GM12878 (cell line): Measurements from ENCODE around the gene MRPS18A. TPM values are rescaled to one million over a fixed set of nuclear protein-coding genes. Genes with fewer than 3 reads are reported as not detected.

Experiments used
- ATAC-seq: fragments of 200-7000 bp; cut with Tn5 transposase; 3 replicates; pipeline ENCODE4 v1.9.1; 2020; ENCODE audit warnings: mild to moderate bottlenecking, moderate library complexity
- BruUV-seq: library from RNA; stranded (reverse); fragments of 400-500 nt; replicated peaks from 2 replicates; lab custom pipeline; 2021; lab: Mats Ljungman, UMichigan
- CTCF ChIA-PET: fragments of 300-600 bp; sonication (Branson Sonifier 250); formaldehyde crosslinking; extraction: SDS; loops from one replicate; lab custom pipeline; 2021; ENCODE audit warnings: inconsistent platforms; lab: Yijun Ruan, JAX
- POLR2A ChIA-PET: fragments of 350-600 bp; formaldehyde crosslinking; extraction: SDS; loops from one replicate; lab custom pipeline; 2021; ENCODE audit warnings: inconsistent platforms; lab: Charles Lee
- RAD21 ChIA-PET: fragments of 300-600 bp; sonication (Branson Sonifier 250); formaldehyde crosslinking; loops from one replicate; lab custom pipeline; 2023; ENCODE audit warnings: antibody characterized with exemption; ENCODE audit not compliant: unreplicated experiment; lab: Charles Lee
- SMC1A ChIA-PET: fragments of 300-600 bp; sonication (Branson Sonifier 250); formaldehyde crosslinking; loops from one replicate; lab custom pipeline; 2023; ENCODE audit not compliant: unreplicated experiment, uncharacterized antibody; lab: Charles Lee
- DNase-seq: peaks from one replicate; pipeline ENCODE4 v3.0.0-alpha.2; 2011; ENCODE audit warnings: low read depth, low spot score
- FAIRE-seq: peaks from 3 replicates; lab custom pipeline; 2011; peaks lifted over from hg19 to GRCh38; lab: Jason Lieb, UNC
- H2AFZ ChIP-seq: 2 replicates; pipeline ENCODE4 v1.6.0; 2011; ENCODE audit warnings: low read depth, low read length, control low read depth; ENCODE audit not compliant: control insufficient read depth
- H3K27ac ChIP-seq: 2 replicates; pipeline ENCODE4 v1.5.1; 2011; ENCODE audit warnings: control low read depth; ENCODE audit not compliant: control insufficient read depth, insufficient read depth
- H3K27me3 ChIP-seq, 2 experiments: replicated peaks in 1 of 2; 2 replicates each; pipeline versions ENCODE4 v1.6.0 to v1.6.1; 2011; ENCODE audit warnings: low read length in 1 of 2; ENCODE audit not compliant: control insufficient read depth in 2 of 2, insufficient read depth in 2 of 2
- H3K36me3 ChIP-seq, 2 experiments: 2 replicates each; pipeline ENCODE4 v1.5.1; 2011; ENCODE audit warnings: low read length in 1 of 2; ENCODE audit not compliant: control insufficient read depth in 2 of 2, insufficient read depth in 2 of 2
- H3K4me1 ChIP-seq: 2 replicates; pipeline ENCODE4 v1.6.1; 2011; ENCODE audit warnings: mild to moderate bottlenecking, low read length, moderate library complexity, mixed read lengths; ENCODE audit not compliant: control insufficient read depth, insufficient read depth
- H3K4me2 ChIP-seq: 2 replicates; pipeline ENCODE4 v1.6.0; 2011; ENCODE audit warnings: control low read depth; ENCODE audit not compliant: control insufficient read depth, insufficient read depth
- H3K4me3 ChIP-seq: fragments of 200-600 bp; sonication (generic); 2 replicates; pipeline ENCODE4 v1.5.1; 2016
- H3K79me2 ChIP-seq: 2 replicates; pipeline ENCODE4 v1.6.0; 2011; ENCODE audit warnings: low read length; ENCODE audit not compliant: control insufficient read depth, insufficient read depth
- H3K9ac ChIP-seq: 2 replicates; pipeline ENCODE4 v1.8.0; 2011; ENCODE audit warnings: low read length, control low read depth, mixed read lengths; ENCODE audit not compliant: control insufficient read depth, insufficient read depth
- H3K9me3 ChIP-seq: replicated peaks from 3 replicates; pipeline ENCODE4 v1.5.1; 2011; ENCODE audit warnings: mild to moderate bottlenecking, low read length; ENCODE audit not compliant: control insufficient read depth, insufficient read depth
- H4K20me1 ChIP-seq: 2 replicates; pipeline ENCODE4 v1.6.0; 2011; ENCODE audit not compliant: control insufficient read depth, insufficient read depth
- BCLAF1 ChIP-seq: fragments of 450-650 bp; IDR thresholded peaks from 2 replicates; pipeline ENCODE4 v1.6.1; 2017; ENCODE audit warnings: antibody characterized with exemption, mild to moderate bottlenecking, moderate library complexity
- RELB ChIP-seq: fragments of 450-650 bp; IDR thresholded peaks from 2 replicates; pipeline ENCODE4 v1.6.1; 2017; ENCODE audit warnings: low read depth, mild to moderate bottlenecking, moderate library complexity
- SMAD5 ChIP-seq: IDR thresholded peaks from 2 replicates; pipeline ENCODE4 v1.6.1; 2016; ENCODE audit warnings: antibody characterized with exemption, low read depth
- TAF1 ChIP-seq: IDR thresholded peaks from 2 replicates; pipeline ENCODE4 v1.6.1; 2011; ENCODE audit warnings: mild to moderate bottlenecking, low read depth, low read length, borderline replicate concordance
- WGBS: methylation state at CpG from one replicate; pipeline ENCODE4 v1.1.6; 2016; ENCODE audit warnings: low lambda C conversion rate; ENCODE audit not compliant: insufficient replicate concordance, insufficient coverage; ENCODE audit errors: missing lambda C conversion rate; 5-methylcytosine and 5-hydroxymethylcytosine counted together
- in situ Hi-C: fragments of 300-500 bp; cut with MboI; formaldehyde crosslinking; loops from 9 replicates; pipeline ENCODE4 v1.14.3; 2018; ENCODE audit warnings: mixed read lengths
- intact Hi-C: fragments of 100-400 bp; cut with micrococcal nuclease; formaldehyde crosslinking; loops from one replicate; pipeline ENCODE4 v1.14.2; 2022; ENCODE audit not compliant: unreplicated experiment
- polyA plus RNA-seq, 11 experiments: library from polyadenylated mRNA; depleted of rRNA in 4 of 11; unstranded in 6 of 11; stranded (reverse) in 5 of 11; fragments of >200 nt; fragmentation: Nextera tagmentation in 4 of 11; fragmentation: Illumina TruSeq in 1 of 11; extraction: Ambion mirVana in 4 of 11; extraction: Trizol in 1 of 11; gene quantifications; 1 replicate in 1 of 11; 2 replicates in 10 of 11; pipeline versions ENCODE4 v1.2.1 to v1.2.3, GENCODE V29; 2011 to 2016; ENCODE audit warnings: inconsistent platforms in 2 of 11, missing spikeins in 2 of 11, low read depth in 1 of 11
- total RNA-seq, 4 experiments: library from RNA; depleted of rRNA in 3 of 4; stranded (reverse); fragments of >200 nt in 3 of 4; fragmentation: Illumina TruSeq in 1 of 4; extraction: Trizol in 1 of 4; gene quantifications; 2 replicates each; pipeline versions ENCODE4 v1.2.1 to v1.2.3, GENCODE V29; 2013 to 2021

The MRPS18A gene
- total and polyA plus RNA-seq, 10 of the 15 experiments (the other 5 are each of a cell fraction or from before 2014, with no cell fraction given) = 66.3 to 158 (median 98.7) TPM

GRCh38 chr6:43734294-43734665 is 46.7 kb upstream of the MRPS18A start:
- POLR2A ChIA-PET = interaction anchor here (0.6 to 1.2 kb wide), 3 partner anchors 9 to 669 kb away, joined by 3 to 4 read pairs (median 4); partner anchors contain the start of gene VEGFA
- intact Hi-C loops = no loop called here
- SMC1A ChIA-PET = interaction anchor here (0.8 to 1.2 kb wide), 5 partner anchors 10 to 341 kb away, joined by 3 to 7 read pairs (median 4); no protein-coding TSS in a partner anchor
- no peak for DNase-seq
- H3K27me3 ChIP-seq = no peaks in the 10 kb centered on the region
- FAIRE-seq = no peak
- peak overlapping the region; percentile 46 for H3K9ac ChIP-seq
- in situ Hi-C loops = no loop called here
- RAD21 ChIA-PET = interaction anchor here (0.9 to 2.1 kb wide), 5 partner anchors 9 to 345 kb away, joined by 3 to 13 read pairs (median 4); no protein-coding TSS in a partner anchor
- CTCF ChIA-PET = interaction anchor here (0.7 to 1.6 kb wide), 3 partner anchors 10 to 267 kb away, joined by 3 to 10 read pairs (median 3); no protein-coding TSS in a partner anchor
- WGBS = 92% methylated on average over 3 of the region's 3 CpGs
- H3K4me2 ChIP-seq = peak overlapping the region; percentile 73
- no TSS peak for BruUV-seq
- peak overlapping the region; percentile 82 for H3K27ac ChIP-seq
- H3K4me3 ChIP-seq = no peak overlapping the region
- H4K20me1 ChIP-seq = no peaks in the 10 kb centered on the region
- H3K4me1 ChIP-seq = peaks cover 19% of the 10 kb centered on the region
- H3K36me3 ChIP-seq = no peaks in the 10 kb centered on the region
- TF ChIP-seq RELB (no peak), BCLAF1 (no peak), SMAD5 (no peak), TAF1 (0 out of 2 replicates have a peak, but pooled peaks have one; percentile 0)
- TF ChIP-seq, all 136 proteins: peak for 1
- Histone ChIP-seq H3K79me2 (no peaks in the 10 kb centered on the region), H2AFZ (peak overlapping the region; percentile 25; the same call in 1 of the 2 replicates), H3K9me3 (peaks cover 3% of the 10 kb centered on the region)
- no peak for ATAC-seq
